Muscle of leg (tissue), 11 donors: ENCODE data around the gene AMER3. TPM values are rescaled to one million over a fixed set of nuclear protein-coding genes. Genes with fewer than 3 reads are reported as not detected.

Experiments
- DNase-seq: peaks from one replicate; pipeline ENCODE4 v3.0.0; 2013
- H3K27ac ChIP-seq: one replicate; pipeline ENCODE4 v1.5.1; 2013; ENCODE audit warnings: mild to moderate bottlenecking, low read length, control low read depth
- H3K27me3 ChIP-seq: one replicate; pipeline ENCODE4 v1.6.1; 2013; ENCODE audit warnings: low read length; ENCODE audit not compliant: control insufficient read depth, insufficient read depth
- H3K36me3 ChIP-seq: one replicate; pipeline ENCODE4 v1.6.1; 2013; ENCODE audit warnings: low read length; ENCODE audit not compliant: control insufficient read depth, insufficient read depth
- H3K4me1 ChIP-seq: one replicate; pipeline ENCODE4 v1.6.1; 2013; ENCODE audit warnings: low read length; ENCODE audit not compliant: control insufficient read depth, insufficient read depth
- H3K4me3 ChIP-seq: one replicate; pipeline ENCODE4 v1.5.1; 2013; ENCODE audit warnings: low read length, control low read depth
- H3K9me3 ChIP-seq: replicated peaks from 2 replicates; pipeline ENCODE4 v1.6.1; 2013; ENCODE audit warnings: low read depth, low read length; ENCODE audit not compliant: control insufficient read depth
- WGBS: methylation state at CpG from one replicate; pipeline ENCODE4 v1.1.5; 2013; ENCODE audit warnings: missing lambda C conversion rate; ENCODE audit not compliant: insufficient coverage; 5-methylcytosine and 5-hydroxymethylcytosine counted together
- polyA plus RNA-seq, 8 donors: library from polyadenylated mRNA; unstranded; fragments of 120-200 nt; gene quantifications; one replicate each; pipeline versions ENCODE4 v1.2.1 to v1.2.3, GENCODE V29; 2013; ENCODE audit warnings: inconsistent platforms in 1 of 8, low replicate concordance in 1 of 8; ENCODE audit not compliant: insufficient read length in 8 of 8, insufficient read depth in 1 of 8
- total RNA-seq: library from RNA; stranded (reverse); fragments of 120-200 nt; gene quantifications from one replicate; pipeline ENCODE4 v1.2.4, GENCODE V29; 2013

Gene AMER3
- total and polyA plus RNA-seq, 9 donors: 0.04 to 0.09 TPM; not detected in 7

DNA sequence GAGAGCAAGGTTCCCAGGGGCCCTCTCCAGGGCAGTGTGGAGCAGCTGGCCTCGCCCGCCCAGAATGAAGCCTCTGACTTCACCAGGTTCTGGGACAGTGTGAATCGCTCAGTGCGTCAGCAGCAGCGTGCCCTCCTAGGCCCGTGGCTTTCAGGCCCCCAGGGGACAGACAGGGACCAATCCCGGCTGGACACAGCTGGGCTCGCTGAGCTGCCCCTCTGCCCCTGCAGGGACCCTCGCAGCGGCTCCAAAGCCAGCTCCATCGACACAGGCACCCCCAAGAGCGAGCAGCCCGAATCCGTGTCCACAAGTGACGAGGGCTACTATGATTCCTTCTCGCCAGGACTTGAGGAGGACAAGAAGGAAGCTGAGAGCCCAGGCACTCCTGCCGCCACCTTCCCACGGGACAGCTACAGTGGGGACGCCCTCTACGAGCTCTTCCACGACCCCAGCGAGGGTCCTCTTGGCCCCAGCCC, 7.6 kb downstream of the AMER3 start:
- Histone ChIP-seq H3K27me3 (no peaks in the 10 kb centered on the region), H3K9me3 (no peaks in the 10 kb centered on the region), H3K4me3 (no peak overlapping the region), H3K4me1 (no peaks in the 10 kb centered on the region), H3K27ac (no peak overlapping the region), H3K36me3 (no peaks in the 10 kb centered on the region)
- DNase-seq: no peak
- WGBS: 80% methylated on average over 22 of the region's 22 CpGs

DNA sequence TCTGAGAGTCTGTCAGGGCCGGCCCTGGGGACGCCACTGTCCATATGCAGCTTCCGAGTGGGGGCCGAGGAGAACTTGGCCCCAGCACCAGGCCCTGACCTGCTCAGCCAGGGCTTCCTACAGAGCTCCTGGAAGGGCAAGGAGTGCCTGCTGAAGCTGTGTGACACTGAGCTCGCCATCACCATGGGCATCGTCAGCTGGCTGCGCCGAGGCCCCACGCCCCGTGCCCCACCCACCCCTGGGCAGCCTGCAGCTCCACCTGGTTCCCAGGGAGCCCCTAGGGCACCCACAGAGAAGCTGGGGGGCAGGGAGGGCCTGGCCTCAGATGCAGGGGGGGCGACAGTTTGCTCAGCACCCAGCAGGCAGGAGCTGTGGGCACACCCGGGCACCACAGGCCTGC, 8.1 kb downstream of the AMER3 start:
- H3K36me3 ChIP-seq: no peaks in the 10 kb centered on the region
- no peak overlapping the region for H3K4me3 ChIP-seq
- no peaks in the 10 kb centered on the region for H3K4me1 ChIP-seq
- no peak for DNase-seq
- no peaks in the 10 kb centered on the region for H3K9me3 ChIP-seq
- no peak overlapping the region for H3K27ac ChIP-seq
- no peaks in the 10 kb centered on the region for H3K27me3 ChIP-seq
- WGBS: 94% methylated on average over 10 of the region's 12 CpGs

DNA sequence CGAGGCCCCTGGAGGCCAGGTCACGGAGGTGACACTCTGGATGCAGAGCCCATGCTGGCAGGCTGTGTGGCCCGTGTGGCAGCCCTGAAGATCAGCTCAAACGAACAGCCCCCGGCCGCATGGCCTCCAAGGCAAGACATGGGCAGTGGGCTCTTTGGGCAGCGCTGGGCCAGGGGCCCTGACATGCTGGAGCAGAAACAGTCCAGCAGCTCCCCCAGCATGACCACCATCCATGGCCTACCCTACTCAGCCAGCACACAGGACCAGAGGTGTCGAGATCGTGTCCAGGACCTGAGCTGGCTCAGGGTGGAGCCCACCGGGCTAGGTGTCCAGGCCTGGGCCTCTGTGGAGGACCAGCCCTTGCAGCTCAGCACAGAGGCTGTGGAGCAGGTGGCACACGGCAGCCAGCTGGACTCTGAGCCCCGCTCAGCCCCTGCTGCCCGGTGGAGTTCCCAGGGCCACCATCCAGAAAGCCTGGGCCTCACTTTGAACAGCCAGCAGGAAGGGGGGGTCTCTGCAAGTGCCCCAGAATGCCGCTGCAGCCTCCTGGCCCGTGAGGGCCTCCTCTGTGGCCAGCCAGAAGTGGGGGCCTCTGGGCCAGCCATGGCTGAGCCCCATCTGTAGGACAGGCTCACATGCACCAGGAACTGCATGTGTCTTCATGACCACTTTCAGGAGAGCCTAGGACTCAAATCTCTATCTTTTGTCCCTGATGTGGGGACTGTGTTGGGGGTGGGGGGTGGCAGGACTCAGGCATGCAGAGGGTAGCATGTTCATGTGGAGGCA, 8.9 kb downstream of the AMER3 start:
- Histone ChIP-seq H3K4me1 (no peaks in the 10 kb centered on the region), H3K27me3 (no peaks in the 10 kb centered on the region), H3K9me3 (no peaks in the 10 kb centered on the region), H3K27ac (no peak overlapping the region), H3K4me3 (no peak overlapping the region), H3K36me3 (no peaks in the 10 kb centered on the region)
- 78% methylated on average over 14 of the region's 15 CpGs for WGBS
- DNase-seq: no peak

DNA sequence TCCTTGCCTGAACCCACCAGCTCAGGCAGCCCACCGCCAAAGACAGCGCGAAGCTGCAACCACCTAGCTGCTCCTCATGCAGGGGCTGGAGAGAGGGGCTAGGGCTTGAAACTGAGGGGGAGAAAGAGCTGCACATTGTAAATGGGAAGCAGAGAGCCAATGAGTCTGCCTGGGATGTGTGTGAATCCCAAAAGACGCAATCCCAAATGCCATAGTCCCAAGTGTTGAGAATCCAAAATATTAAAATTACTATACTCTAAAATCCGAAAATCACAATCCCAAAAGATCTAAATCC, 9.4 kb downstream of the AMER3 start:
- Histone ChIP-seq H3K27me3 (no peaks in the 10 kb centered on the region), H3K27ac (no peak overlapping the region), H3K4me3 (no peak overlapping the region), H3K36me3 (no peaks in the 10 kb centered on the region), H3K9me3 (no peaks in the 10 kb centered on the region), H3K4me1 (no peaks in the 10 kb centered on the region)
- DNase-seq: no peak
- 83% methylated on average over 3 of the region's 5 CpGs for WGBS

DNA sequence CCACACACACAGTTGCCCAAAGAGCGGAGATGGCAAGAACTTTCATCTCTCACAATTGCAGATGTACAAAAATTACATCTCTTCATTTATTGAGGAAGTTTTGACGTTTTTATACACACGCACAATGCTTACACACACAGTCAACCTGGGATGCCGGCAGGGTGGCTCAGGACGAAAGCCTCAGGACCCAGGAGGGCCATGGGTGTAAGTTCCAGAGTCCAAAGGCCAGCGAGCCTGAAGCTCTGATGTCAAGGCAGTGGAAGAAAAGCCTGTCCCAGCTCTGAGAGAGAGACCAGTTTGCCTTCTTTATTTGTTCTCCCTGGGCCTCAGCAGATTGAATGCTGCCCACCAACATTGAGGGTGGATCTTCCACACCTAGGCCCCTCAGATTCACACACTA, 10.1 kb downstream of the AMER3 start:
- H3K27ac ChIP-seq: no peak overlapping the region
- no peaks in the 10 kb centered on the region for H3K27me3 ChIP-seq
- no peaks in the 10 kb centered on the region for H3K9me3 ChIP-seq
- WGBS: 80% methylated on average over 3 of the region's 6 CpGs
- H3K4me3 ChIP-seq: no peak overlapping the region
- no peak for DNase-seq
- no peaks in the 10 kb centered on the region for H3K4me1 ChIP-seq
- H3K36me3 ChIP-seq: no peaks in the 10 kb centered on the region

DNA sequence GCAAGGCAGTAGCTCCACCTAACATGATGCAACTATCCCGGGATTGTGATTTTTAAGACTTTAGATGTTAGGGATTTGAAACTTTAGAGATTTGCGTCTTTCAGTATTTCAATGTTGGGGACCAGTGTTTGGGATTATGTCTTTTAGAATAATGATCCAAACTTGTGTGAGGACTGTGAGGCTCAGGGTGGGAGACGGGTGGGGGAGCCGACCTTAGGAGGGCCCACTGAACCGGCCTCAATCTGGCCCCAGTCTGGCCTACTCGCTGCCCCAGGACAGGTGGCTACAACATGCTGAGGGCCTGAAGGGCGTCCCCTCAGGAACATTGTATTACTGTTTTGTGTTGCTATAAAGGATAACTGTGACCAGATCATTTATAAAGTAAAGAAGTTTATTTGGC, 10.7 kb downstream of the AMER3 start:
- Histone ChIP-seq H3K9me3 (no peaks in the 10 kb centered on the region), H3K27ac (no peak overlapping the region), H3K27me3 (no peaks in the 10 kb centered on the region), H3K4me1 (no peaks in the 10 kb centered on the region), H3K36me3 (no peaks in the 10 kb centered on the region), H3K4me3 (no peak overlapping the region)
- no peak for DNase-seq
- WGBS: 88% methylated on average over 4 of the region's 7 CpGs

DNA sequence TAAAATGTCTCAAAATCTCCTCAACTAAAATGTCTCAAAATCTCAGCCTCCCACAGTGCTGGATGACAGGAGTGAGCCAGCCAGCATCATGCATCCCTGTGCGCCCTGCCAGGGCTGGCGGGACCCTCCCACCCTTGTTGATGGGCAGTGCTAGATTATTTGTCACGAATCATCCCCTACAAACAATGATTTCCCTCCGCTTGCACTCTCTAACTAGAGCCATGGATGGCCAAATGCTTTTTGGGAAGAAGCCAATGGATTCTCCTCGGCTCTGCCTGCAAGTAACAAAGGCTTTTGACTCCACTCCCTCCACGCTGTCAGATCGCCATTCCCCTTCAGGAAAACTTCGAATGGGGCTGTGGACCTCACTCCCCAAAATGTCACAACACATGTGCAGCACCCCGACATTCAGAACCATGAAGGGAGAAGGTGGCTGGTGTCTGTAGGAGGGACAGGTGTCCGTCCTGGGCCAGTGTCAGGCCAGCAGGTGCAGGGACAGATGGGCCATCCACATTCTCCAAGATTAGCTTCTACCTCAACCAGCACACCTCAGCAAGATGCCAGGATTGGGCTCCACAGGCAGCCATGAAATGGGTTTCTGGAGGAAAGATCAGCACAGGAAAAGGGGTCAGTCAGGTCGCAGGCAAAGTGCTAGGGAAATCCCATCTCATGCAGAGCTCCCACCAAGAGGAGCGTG, 11.5 kb downstream of the AMER3 start:
- Histone ChIP-seq H3K4me1 (no peaks in the 10 kb centered on the region), H3K27me3 (no peaks in the 10 kb centered on the region), H3K27ac (no peak overlapping the region), H3K4me3 (no peak overlapping the region), H3K36me3 (no peaks in the 10 kb centered on the region), H3K9me3 (no peaks in the 10 kb centered on the region)
- 66% methylated on average over 9 of the region's 12 CpGs for WGBS
- DNase-seq: no peak

DNA sequence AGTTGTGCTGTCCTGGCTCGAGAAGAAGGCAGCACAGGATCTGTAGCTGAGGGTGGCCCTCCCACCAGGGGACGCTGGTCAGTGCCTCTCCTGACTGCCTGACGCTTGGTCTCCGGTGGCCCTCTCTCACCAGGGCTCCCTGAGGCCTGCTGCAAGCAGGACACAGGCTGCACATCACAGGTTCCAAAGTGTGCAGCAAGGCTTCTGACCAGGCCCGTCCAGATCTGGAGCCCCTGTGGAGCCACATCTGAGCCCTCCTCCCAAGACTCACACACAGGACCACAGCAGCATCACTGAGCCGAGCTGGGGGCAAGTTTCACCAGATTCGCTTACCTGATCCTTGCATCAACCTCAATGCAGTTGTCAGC, 12.1 kb downstream of the AMER3 start:
- no peak overlapping the region for H3K27ac ChIP-seq
- no peak for DNase-seq
- 54% methylated on average over 5 of the region's 7 CpGs for WGBS
- no peaks in the 10 kb centered on the region for H3K4me1 ChIP-seq
- H3K36me3 ChIP-seq: no peaks in the 10 kb centered on the region
- H3K27me3 ChIP-seq: no peaks in the 10 kb centered on the region
- H3K4me3 ChIP-seq: no peak overlapping the region
- H3K9me3 ChIP-seq: no peaks in the 10 kb centered on the region

DNA sequence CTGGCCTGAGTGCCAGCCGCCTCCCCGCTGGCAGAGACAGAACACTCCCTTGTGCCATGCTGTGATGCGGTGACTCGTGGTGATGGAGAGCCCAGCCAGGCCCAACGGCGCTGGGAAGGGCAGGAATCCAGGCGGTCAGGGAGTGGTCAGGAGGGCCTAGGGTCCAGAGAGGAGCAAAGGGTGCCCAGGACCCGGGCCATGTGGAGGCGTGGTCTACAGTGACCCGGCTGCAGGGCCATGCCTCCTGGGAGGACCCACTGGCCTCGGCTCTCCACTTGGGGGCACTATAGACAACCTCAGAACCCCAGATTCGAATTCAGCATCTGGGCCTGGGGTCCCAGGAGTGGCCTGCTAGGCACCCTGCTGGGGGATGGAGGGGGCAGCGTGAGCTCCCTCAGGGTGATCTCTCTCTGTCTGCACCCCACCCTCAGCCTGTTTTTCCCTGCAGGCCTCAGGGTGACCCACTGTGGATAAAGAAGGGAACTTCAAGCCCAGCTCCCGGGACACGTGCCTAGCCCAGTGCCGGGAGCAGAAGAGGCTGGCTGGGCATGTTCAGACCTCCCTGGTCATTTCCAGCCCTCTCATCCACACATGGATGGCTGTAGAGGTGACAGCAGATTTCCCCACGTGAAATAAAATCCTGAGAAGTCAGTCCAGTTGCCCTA, 13.0 kb downstream of the AMER3 start:
- no peaks in the 10 kb centered on the region for H3K27me3 ChIP-seq
- no peaks in the 10 kb centered on the region for H3K4me1 ChIP-seq

DNA sequence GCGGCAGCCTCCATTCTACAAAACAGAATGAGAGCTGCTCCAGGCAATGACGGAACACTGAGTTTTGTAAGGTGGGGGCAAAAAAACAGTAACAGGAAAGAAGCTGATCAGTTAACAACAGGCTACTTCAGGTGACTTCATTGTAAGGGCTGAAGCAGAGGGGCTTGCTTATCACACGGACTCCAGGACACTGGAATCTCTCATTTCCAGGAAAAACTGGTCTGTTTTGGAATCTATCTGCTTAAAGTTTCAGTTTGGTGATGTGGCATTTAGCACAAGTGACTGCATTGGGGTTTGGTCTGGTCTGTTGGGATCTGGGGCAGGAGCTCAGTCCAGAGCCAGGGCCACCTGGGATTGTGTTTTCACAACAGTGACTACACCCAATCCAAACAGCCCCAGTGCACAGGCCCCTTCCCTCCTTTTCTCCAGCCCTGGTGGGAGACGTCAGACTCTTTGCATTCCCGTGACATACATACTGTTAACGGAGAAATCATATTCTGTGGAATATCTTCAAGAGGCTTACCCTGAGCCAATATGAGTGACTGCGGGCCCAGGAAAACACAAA, 14.1 kb downstream of the AMER3 start:
- Histone ChIP-seq H3K9me3 (no peaks in the 10 kb centered on the region), H3K4me1 (no peaks in the 10 kb centered on the region), H3K27me3 (no peaks in the 10 kb centered on the region), H3K4me3 (no peak overlapping the region), H3K36me3 (no peaks in the 10 kb centered on the region), H3K27ac (no peak overlapping the region)
- DNase-seq: no peak
- WGBS: 53% methylated on average over 2 of the region's 7 CpGs

More for the DNA sequence above, 13.0 kb downstream of the AMER3 start:
- Histone ChIP-seq H3K36me3 (no peaks in the 10 kb centered on the region), H3K27ac (no peak overlapping the region), H3K4me3 (no peak overlapping the region), H3K9me3 (no peaks in the 10 kb centered on the region)
- no peak for DNase-seq
- 85% methylated on average over 15 of the region's 17 CpGs for WGBS
